Ishikawa (cell line): ENCODE data around the gene MDC1.

Source experiments
- CEBPB ChIP-seq: IDR thresholded peaks from 2 replicates; pipeline ENCODE4 v1.6.1; 2012
- CREB1 ChIP-seq: IDR thresholded peaks from 2 replicates; pipeline ENCODE4 v1.6.1; 2012; ENCODE audit warnings: low read depth
- EGR1 ChIP-seq: IDR thresholded peaks from 2 replicates; pipeline ENCODE4 v1.6.1; 2012
- EP300 ChIP-seq: IDR thresholded peaks from 2 replicates; pipeline ENCODE4 v1.6.1; 2012; ENCODE audit warnings: borderline replicate concordance
- MAX ChIP-seq: IDR thresholded peaks from 2 replicates; pipeline ENCODE4 v1.6.1; 2012
- RAD21 ChIP-seq: IDR thresholded peaks from 2 replicates; pipeline ENCODE4 v1.6.1; 2012; ENCODE audit warnings: low read depth
- REST ChIP-seq: IDR thresholded peaks from 2 replicates; pipeline ENCODE4 v1.6.1; 2012; ENCODE audit warnings: low read depth, mild to moderate bottlenecking
- TAF1 ChIP-seq: IDR thresholded peaks from 2 replicates; pipeline ENCODE4 v1.6.1; 2012; ENCODE audit warnings: low read depth, mild to moderate bottlenecking
- TCF12 ChIP-seq: IDR thresholded peaks from 2 replicates; pipeline ENCODE4 v1.6.1; 2012; ENCODE audit warnings: low read depth
- TEAD4 ChIP-seq: IDR thresholded peaks from 2 replicates; pipeline ENCODE4 v1.6.1; 2012
- USF1 ChIP-seq: IDR thresholded peaks from 2 replicates; pipeline ENCODE4 v1.6.1; 2012
- YY1 ChIP-seq: IDR thresholded peaks from 2 replicates; pipeline ENCODE4 v1.6.1; 2012; ENCODE audit warnings: low read depth
- ZBTB7A ChIP-seq: IDR thresholded peaks from 2 replicates; pipeline ENCODE4 v1.6.1; 2012; ENCODE audit warnings: low read depth

- no peak for TF ChIP-seq TAF1
- no peak for TF ChIP-seq YY1
- TF ChIP-seq EGR1: no peak
- TF ChIP-seq MAX: peak; percentile 71
- TF ChIP-seq CREB1: no peak
- TF ChIP-seq TEAD4: no peak
- no peak for TF ChIP-seq ZBTB7A
- TF ChIP-seq CEBPB: no peak
- TF ChIP-seq EP300: no peak; the same call in 1 of the 2 replicates
- no peak for TF ChIP-seq RAD21
- TF ChIP-seq REST: no peak
- peak; percentile 18; the same call in 1 of the 2 replicates for TF ChIP-seq TCF12
- TF ChIP-seq USF1: no peak
These were observed 27.1 kb upstream of the MDC1 start, which contains the start of gene IER3 for GRCh38 chr6:30744054-30744805.
